ENCODE measurements around the gene TMEM69. TPM values are rescaled to one million over a fixed set of nuclear protein-coding genes. Genes with fewer than 3 reads are reported as not detected.
"Not testable (repeated sequence)": the region's sequence is repeated elsewhere in the genome, so short reads cannot be mapped to it uniquely, and the experiment has no call there.

Gene TMEM69
- total RNA-seq, 1 donor from 2014 or later: 54.5 TPM

DNA sequence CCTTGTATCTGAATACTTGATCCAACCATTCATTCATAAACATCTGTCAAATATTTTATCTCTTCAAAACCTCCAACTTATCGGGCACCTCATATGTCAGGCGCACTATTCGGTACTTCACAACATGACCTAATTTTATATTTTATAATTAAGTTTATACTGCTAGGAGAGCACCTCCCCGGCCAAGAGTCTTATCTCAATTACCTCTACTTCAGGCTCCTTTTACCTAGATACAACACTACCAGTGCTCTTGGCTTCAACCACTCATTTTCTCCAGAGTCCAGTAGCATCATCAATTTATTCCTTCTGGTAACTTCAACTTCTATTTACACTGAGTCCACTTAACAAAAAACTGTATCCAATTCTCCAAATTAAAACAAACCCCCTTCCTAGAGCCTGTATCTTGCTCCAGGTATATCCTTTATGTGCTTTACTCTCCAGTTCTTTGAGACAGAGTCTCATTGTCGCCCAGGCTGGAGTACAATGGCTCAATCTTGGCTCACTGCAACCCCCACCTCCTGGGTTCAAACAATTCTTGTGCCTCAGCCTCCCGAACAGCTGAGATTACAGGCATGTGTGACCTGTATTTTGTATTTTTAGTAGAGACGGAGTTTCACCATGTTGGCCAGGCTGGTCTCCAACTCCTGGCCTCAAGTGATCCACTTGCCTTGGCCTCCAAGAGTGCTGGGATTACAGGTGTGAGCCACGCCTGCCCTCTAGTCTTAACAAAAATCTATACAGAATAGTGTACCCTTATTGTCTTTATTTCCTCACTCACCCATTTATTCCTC, 20.5 kb upstream of the TMEM69 start:
- TF ChIP-seq, protein P1, sequence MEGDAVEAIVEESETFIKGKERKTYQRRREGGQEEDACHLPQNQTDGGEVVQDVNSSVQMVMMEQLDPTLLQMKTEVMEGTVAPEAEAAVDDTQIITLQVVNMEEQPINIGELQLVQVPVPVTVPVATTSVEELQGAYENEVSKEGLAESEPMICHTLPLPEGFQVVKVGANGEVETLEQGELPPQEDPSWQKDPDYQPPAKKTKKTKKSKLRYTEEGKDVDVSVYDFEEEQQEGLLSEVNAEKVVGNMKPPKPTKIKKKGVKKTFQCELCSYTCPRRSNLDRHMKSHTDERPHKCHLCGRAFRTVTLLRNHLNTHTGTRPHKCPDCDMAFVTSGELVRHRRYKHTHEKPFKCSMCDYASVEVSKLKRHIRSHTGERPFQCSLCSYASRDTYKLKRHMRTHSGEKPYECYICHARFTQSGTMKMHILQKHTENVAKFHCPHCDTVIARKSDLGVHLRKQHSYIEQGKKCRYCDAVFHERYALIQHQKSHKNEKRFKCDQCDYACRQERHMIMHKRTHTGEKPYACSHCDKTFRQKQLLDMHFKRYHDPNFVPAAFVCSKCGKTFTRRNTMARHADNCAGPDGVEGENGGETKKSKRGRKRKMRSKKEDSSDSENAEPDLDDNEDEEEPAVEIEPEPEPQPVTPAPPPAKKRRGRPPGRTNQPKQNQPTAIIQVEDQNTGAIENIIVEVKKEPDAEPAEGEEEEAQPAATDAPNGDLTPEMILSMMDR (conservative IDR thresholded peaks at IDR 0.05; ENCODE audit: low read depth, low read length): no peak
- H3K4me3 ChIP-seq (ENCODE audit: low read depth, low read length): no peak overlapping the region
- no peak for DNase-seq (ENCODE audit: low read depth)

DNA sequence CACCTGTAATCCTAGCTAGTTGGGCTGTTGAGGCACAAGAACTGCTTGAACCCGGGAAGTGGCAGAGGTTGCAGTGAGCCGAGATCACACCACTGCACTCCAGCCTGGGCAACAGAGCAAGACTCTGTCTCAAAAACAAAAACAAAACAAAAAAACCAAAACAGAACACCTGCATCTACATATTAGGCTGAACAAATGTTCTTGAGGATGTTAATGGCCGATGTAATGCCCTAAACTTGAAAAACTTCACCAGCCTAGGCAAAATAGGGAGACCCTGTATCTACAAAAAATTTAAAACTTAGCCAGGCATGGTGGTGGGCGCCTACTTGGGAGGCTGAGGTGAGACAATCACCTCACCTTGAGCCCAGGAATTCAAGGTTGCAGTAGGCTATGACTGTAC, 19.5 kb upstream of the TMEM69 start:
- TF ChIP-seq, protein P1 (conservative IDR thresholded peaks at IDR 0.05; ENCODE audit: low read depth, low read length): no peak
- H3K4me3 ChIP-seq (ENCODE audit: low read depth, low read length): no peak overlapping the region
- DNase-seq (ENCODE audit: low read depth): no peak

DNA sequence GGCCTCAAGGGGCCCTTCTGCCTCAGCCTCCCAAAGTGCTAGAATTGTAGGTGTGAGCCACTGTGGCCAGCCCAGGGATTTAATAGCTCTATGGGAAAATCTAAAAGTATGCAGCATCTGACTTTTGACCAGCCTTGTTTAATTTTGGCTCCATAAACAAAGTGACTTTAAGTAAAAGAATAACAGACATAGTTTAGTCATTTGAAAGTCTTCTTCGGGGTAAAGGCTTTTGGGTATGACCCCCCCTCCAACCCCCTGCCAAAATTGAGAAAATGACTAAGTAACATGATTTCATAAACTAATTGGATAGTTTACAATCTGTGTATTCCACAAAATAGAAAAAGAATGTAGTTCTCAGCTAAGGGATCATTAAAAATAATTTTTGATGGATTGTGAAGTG, 18.6 kb upstream of the TMEM69 start:
- no peak for DNase-seq (ENCODE audit: low read depth)
- H3K4me3 ChIP-seq (ENCODE audit: low read depth, low read length): no peak overlapping the region
- TF ChIP-seq, protein P1 (conservative IDR thresholded peaks at IDR 0.05; ENCODE audit: low read depth, low read length): no peak

DNA sequence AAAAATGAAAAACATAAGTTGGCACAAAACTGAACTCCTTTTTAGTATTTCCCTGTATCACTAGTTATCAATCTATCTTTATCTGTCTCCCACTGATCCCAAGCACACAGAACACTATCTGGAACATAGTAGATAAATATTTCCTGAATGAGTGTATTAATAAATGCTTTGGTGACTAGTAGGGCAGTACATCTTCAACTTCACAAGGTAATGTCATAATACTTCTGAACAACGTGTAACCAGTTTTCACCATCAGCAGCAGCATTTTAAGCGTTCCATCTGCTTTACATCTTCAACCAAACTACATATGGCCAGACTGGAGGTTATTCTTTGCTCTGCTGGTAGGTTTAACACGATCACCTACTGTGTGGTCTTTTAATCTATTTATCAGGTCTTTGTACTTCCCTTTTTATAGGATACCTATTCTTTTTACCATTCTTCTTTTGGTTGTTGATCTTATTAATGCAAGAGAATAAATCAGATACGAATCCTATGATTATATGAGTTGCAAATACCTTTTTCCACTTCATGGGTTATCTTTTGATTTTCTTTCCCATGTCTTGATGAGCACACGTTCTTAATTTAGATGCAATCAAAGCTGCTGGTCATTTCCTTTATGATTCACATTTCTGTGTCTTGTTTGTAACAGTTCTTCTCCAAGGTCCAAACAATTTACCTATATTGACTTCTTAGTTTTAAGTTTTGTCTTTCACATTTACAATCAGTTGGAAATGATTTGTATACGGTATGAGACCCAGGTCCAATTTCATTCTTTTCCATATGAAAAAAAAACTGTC, 17.9 kb upstream of the TMEM69 start:
- TF ChIP-seq, protein P1 (conservative IDR thresholded peaks at IDR 0.05; ENCODE audit: low read depth, low read length): no peak
- no peak overlapping the region for H3K4me3 ChIP-seq (ENCODE audit: low read depth, low read length)
- DNase-seq (ENCODE audit: low read depth): no peak

DNA sequence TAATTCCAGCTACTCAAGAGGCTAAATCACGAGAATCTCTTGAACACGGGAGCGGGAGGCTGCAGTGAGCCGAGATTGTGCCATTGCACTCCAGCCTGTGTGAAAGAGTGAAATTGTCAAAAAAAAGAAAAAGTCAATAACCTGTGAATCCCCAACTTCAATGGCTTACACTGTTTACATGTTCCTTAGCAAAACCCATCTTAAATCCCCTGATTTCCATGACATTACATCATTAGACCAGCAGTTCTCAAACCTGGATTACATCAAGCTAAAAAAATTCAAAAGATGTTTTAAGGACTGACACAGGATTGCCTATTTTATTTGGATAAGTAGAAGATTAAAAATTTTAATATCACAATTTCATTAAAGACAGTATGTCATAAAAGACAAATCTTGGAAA, 14.0 kb upstream of the TMEM69 start:
- no peak for DNase-seq (ENCODE audit: low read depth)
- no peak overlapping the region for H3K4me3 ChIP-seq (ENCODE audit: low read depth, low read length)
- TF ChIP-seq, protein P1 (conservative IDR thresholded peaks at IDR 0.05; ENCODE audit: low read depth, low read length): no peak

DNA sequence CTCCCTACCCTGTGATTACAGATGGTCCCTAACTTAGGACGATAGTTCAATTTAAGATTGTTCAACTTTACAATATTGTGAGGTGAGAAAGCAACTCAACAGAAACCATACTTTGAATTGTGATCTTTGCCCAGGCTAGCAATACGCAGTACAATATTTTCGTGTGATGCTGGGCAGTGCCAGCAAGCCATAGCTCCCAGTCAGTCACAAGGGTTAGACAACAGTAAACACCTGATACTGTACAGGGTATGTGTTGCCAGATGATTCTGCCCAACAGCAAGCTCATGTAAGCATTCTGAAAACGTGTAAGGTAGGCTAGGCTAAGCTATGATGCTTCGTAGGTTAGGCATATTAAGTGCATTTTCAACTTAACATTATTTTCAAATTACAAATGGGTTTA, 13.5 kb upstream of the TMEM69 start:
- TF ChIP-seq, protein P1 (conservative IDR thresholded peaks at IDR 0.05; ENCODE audit: low read depth, low read length): no peak
- DNase-seq (ENCODE audit: low read depth): no peak
- no peak overlapping the region for H3K4me3 ChIP-seq (ENCODE audit: low read depth, low read length)

DNA sequence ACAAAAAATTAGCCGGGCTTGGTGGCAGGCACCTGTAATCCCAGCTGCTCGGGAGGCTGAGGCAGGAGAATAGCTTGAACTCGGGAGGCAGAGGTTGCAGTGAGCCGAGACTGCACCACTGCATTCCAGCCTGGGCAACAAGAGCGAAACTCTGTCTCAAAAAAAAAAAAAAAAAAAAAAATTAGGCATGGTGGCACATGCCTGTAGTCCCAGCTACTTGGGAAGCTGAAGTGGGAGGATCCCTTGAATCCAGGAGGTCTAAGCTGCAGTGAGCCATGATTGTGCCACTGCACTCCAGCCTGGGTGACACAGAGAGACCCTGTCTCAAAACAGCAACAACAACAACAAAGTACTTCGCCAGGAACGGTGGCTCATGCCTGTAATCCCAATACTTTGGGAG, 11.4 kb upstream of the TMEM69 start:
- not testable (repeated sequence) for DNase-seq (ENCODE audit: low read depth); H3K4me3 ChIP-seq (ENCODE audit: low read depth, low read length)
